AG08396 (cell line): ENCODE measurements around the gene LCE1E.

Source experiments
- DNase-seq: peaks from one replicate; pipeline ENCODE4 v3.0.0; 2012; ENCODE audit warnings: low spot score, mixed read lengths

Gene LCE1E, protein sequence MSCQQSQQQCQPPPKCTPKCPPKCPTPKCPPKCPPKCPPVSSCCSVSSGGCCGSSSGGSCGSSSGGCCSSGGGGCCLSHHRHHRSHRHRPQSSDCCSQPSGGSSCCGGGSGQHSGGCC

DNA sequence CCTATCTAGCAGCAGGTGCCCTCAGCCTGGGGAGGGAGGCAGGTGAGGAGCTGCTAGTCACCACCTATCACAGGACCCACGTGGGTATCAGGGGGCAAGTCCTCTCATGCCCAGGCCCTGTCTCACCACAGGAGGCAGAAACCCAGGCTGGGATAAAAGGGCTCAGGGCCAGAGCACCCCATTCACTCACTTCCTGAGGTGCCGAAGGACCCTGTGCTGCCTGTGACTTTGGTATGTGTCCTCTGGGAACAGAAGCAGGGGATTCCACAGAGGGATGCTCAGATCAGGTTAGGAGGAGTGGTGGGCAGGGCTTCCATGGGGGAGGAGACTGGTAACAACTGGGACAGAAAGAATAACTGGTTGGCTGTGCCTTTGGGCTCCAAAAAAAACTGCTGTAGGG is at the start of gene LCE1E:
LCE1E (plus strand) TSS at position 181 of the 400 bp plus-strand sequence. CDS start 1,043 bp downstream, outside the sequence.
- DNase-seq: no peak

DNA sequence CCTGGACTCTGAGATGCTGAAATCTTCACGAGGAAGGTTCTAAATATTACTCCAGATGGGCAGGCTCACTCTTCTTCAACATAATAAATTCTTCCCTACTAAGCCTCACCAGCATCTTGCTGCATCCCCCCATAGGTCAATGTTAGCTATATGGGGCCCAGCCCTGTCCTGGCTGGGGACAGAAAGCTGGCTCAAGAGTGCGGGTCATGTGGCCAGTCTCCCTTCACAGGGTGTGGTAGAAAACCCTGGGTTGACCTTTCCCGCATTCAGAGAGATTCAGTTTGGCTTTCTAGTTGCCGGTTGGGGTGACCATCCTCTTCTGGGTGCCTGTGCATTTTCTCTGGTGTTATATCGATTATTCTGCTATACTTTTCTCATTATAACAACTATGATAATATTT is 48.1 kb upstream of the LCE1E start:
- DNase-seq: no peak

DNA sequence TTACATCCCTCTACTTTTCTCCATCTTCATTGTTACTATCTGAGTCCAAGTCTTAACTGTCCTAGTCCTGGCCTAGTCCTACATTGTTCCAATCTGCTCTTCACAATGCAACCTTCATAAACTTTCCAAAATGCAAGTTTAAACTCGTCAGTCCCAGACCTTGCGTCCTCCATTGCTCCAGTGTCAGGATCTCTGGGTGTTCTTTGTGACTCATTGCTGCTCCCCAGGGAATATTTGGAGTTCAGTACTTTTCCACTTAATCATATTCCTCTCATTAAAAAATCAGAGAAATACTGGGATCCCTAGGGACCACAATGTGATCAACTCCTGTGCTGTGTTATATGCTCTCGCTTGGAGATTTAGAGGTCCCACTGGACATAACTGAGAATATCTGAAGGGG is 46.2 kb upstream of the LCE1E start:
- DNase-seq: no peak

DNA sequence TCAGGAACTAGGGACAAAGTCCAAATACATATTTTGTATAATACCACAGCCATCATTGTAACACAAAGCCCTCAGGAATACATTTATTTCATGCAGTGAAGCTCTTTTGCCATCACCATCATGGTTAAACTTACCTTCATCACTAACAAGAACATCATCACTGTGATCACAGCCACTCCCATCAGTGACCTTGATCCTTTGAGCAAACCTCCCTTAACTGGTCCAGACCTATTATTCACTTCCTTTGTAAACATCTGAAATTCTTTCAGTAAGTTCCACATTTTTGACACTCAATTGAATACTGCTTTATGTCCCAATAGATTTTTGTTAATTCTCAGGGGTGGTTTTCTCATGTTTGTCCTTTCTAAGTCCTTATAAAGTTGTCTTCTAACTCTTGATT is 44.4 kb upstream of the LCE1E start:
- DNase-seq: no peak

DNA sequence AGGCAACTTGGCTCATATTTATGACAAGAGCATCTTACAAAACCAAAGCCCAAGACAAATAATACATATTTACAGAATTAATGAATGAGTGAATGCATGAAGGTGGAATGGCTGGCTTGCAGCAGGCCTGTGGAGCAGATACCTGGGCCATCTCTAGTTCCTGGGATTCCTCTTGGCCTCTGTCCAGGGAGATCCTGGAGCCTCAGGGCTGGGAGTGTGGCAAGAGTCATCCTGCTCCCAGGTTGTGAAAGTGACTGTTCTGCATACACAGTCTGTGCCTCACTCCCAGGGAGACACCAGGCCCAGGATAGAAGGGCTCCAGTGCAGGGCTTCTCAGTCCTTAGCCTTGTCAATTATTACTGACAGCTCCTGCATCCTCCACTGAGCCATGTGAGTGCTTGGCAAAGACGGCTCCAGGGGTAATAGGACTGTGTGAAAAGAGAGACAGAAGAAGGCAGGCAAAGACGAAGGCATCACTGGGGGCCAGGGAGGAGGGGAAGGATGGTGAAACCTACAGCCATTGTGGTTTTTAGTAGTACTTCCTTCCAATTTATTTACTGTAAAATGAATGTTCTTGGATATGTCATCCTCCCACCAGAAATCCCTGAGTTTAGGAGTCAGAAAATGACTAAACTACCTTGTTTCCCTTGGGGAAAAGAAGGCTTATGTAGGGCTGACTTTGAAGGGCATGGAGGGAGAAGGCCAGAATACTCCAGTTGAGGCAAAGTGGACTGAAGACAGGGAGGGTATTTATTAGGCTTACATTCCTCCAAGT is 42.5 kb upstream of the LCE1E start:
- no peak for DNase-seq

DNA sequence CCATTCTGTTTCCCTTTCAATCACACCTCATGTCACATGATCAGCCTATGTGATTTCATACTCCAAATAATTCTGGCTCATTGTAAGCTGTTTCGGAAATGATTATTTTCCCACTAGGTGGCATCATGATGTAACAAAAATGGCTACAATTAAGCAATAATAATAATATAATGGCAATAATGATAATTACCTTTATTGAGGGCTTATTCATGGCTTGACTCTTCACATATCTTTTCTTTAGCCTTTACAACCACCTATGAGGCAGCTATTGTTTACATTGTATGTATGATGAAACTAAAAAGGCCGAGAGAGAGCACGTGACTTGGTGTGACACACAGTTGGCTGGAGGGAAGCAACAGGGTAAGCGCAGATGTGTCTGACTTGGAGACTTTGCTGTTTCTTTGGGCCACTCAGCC is 40.8 kb upstream of the LCE1E start:
- DNase-seq: peak; percentile 22

DNA sequence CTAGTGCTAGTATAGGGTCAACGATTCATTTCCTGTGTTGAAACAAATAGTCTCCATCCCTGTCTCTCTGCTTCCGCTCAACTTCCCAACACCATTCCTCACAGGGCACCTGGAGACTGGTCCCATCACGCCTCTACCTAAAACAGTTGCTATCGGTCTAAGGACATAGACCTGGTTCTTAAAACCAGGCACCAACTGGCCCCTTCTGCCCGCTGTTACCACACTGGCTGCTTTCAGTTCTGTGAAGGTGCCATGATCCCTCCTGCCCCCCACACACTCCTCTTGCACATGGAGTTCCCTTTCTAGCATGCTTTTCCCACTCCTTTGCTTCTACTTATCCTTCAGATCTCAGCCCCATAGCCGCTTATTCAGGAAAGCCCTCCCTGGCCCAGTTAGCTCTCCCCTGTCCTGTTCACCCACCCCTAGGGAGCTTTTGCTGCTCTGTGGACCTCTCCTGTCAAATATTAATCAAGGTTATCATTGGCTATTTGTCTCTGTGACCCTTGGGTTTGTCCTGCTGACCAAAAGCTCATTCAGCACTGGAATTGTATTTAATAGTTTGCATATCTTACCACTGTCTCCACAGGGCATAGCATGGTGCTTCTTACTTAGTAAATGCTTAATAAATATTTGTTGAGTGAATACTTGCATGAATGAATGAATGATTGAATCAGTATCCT is 40.2 kb upstream of the LCE1E start:
- no peak for DNase-seq

DNA sequence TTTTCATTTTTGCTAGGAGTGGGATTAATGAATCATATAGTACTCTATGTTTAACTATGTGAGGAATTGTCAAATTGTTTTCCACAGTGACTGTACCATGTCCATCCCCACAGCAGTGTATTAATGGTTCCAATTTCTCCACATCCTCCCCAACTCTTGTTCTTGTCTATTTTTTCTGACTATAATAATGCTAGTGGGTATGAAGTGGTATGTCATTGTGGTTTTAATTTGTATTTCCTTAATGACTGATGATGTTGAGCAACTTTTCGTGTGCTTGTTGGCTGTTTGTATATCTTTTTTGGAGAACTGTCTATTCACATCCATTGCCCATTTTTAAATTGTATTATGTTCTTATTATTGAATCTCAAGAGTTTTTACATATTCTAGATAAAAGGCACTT is 38.2 kb upstream of the LCE1E start:
- DNase-seq: no peak

DNA sequence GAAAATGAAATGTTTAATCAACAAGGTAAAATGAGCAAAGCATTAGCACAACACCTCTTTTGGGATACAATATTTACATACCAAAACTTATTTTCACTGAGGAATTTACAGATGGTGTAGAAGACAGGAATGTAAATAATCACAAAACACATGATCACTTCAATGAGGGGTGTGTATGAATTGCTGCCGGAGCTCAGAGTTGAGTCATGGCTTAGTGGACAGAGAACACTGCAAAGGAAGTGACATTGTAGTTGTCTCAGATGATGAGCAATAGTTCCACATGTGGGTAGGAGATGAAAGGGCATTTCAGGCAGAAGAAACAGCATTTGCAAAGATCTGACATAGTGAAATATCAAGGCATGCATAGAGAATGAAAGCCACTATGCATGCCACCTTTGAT is 33.8 kb upstream of the LCE1E start:
- peak; percentile 82 for DNase-seq

DNA sequence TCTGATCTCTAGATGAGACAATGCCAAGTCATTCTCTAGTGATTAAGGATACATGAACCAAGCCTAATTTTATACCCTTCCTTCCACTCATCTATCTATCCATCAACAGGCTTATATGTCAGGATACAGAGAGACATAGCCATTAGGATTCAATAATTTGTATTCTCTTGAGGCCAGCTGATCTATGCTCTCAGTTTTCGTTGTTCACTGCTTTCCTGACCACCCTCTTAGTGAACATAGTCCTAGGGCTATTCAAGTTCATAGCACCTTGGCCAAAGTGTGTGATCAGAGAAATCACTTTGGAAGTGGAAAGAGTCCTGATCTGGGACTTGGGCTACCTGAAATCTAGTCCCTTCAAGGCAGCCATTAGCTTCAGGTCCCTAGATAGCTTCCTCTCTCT is 32.5 kb upstream of the LCE1E start:
- no peak for DNase-seq

DNA sequence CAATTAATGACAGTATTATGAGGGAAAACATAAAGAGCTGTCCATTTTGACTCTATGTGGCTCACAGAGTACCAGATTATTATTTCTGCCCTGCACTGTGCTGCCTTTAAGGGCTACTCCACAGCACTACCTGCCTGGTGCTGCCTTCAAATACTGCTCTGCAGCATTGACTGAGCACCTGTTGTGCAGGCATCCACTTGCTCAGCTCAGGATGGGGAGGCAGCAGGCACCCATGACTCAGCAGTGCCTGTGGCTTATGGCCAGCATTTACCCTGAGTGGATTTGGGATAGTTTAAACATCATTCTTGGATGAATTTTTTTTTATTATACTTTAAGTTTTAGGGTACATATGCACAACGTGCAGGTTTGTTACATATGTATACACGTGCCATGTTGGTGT is 29.2 kb upstream of the LCE1E start:
- peak; percentile 46 for DNase-seq

DNA sequence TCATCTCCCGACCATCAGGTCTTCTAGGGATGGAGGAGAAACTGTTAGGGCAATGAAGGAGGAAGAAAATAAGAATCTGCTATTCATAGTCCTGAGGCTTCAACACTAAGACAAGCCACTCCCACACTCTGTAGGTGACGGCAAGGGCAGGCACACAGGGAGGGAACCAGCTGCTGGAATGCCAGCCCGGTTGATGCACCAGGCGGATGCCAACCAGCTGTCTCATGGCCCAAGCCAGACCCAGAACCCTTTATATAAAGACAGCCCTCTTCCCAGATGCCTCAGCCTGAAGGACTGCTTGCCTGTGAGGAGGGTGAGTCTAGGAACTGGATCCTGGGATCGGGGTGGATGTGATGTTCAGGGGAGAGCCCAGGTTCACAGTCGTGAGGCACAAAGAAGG is 28.3 kb upstream of the LCE1E start, which contains the start of gene KPRP:
KPRP (plus strand) TSS at position 279 of the 400 bp plus-strand sequence. CDS start 1,564 bp downstream, outside the sequence.
- no peak for DNase-seq

DNA sequence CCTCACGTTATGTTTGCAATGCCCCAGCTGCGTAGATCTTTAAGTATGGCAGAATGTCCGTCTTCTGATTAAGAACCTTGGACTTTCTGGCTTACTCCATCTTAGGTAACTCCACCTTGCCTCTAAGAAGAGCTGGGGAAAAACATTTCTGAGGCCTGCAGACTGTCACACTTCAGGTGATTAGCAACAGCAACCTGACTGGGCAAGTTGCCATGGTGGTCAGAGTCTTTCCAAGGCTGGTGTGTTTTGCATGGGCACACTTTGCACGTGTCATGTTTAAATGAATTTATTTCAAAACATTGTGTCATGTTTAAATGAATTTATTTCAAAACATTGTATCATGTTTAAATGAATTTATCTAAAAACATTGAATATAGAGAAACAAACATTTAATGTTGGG is 27.4 kb upstream of the LCE1E start:
- DNase-seq: no peak

DNA sequence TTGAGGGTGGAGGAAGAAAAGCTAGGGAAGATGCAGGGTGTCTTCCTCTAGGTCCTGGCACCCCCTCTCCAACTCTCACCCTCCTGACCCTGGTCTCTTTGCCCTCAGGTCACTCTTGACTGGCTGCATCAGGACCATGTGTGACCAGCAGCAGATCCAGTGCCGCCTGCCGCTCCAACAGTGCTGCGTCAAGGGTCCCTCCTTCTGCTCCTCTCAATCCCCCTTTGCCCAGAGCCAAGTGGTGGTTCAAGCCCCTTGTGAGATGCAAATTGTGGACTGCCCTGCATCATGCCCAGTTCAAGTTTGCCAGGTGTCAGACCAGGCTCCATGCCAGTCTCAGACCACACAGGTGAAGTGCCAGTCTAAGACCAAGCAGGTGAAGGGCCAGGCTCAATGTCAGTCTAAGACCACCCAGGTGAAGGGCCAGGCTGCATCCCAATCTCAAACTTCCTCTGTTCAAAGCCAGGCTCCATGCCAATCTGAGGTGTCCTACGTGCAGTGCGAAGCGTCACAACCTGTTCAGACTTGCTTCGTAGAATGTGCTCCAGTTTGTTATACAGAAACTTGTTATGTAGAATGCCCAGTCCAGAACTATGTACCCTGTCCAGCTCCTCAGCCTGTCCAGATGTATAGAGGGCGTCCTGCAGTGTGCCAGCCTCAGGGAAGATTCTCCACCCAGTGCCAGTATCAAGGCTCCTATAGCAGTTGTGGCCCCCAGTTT is 26.4 kb upstream of the LCE1E start:
- no peak for DNase-seq

DNA sequence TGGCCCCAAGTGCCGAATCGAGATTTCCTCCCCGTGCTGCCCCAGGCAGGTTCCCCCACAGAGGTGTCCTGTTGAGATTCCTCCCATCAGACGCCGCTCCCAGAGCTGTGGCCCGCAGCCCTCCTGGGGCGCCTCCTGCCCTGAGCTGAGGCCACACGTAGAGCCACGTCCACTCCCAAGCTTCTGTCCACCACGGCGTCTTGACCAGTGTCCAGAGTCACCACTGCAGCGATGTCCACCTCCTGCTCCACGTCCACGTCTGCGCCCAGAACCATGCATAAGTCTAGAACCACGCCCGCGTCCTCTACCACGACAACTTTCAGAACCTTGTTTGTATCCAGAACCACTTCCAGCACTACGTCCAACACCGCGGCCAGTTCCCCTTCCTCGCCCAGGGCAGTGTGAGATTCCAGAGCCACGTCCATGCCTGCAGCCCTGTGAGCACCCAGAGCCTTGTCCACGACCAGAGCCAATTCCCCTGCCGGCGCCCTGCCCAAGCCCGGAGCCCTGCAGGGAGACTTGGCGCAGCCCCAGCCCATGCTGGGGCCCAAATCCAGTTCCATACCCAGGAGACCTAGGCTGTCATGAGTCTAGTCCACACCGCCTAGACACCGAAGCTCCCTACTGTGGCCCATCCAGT is 25.4 kb upstream of the LCE1E start:
- no peak for DNase-seq

DNA sequence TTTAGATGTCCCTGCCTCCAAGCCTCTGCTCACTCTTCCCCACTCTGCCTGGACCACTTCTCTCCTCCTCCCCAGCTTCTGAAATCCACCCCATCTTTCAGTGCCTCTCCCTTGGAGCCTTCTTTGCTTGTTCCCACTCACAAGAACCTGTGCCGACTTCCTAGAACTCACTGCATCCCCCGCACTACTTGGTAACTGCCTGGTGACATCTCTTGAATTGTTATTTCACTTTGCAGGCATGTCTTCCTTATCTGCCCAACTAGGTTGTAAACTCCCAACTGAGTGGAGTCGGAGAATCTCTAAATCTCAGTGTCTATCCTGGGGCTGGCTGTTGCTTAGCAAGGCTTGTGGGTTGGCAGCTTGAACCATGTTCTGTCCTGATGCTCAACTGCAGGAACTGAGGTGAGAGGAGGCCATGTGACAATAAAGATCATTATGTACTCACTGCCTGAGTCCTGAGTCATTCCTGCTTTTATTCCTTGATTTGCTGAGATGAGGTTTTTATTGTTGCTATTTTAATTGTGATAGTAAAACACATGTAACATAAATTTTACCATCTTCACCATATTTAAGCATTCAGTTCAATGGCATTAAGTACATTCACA is 24.3 kb upstream of the LCE1E start:
- DNase-seq: no peak

DNA sequence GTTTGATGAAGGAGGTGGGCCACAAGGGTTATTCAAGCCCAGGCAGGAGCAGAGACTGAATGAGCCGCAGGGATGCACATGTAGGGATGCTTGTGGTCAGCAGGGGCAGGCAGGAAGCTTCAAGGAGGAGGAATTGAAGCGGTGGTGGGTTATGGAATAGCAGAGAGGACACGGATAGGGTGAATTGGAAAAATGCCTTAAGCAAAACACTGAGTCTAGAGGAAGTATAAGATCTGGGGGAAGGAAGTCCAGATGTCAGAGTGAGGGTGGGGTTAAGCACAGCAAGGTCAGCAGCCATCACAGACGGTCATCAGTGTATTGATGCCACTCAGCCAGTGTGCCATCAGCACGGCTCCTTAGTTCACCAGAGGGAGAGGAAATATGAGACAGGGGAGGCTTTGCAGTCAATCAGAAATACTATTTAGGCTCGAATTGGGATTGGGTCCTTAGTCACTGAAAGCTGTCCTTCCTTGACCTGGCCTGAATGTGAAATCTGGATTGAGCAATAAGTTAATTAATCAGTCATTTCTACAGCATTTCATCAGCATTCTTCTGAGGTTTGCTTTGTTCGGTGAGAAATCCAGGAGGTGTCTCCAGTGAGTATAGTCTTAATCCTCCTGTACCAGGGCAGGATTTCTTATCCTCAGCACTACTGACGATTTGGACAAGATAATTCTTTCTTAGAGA is 17.1 kb upstream of the LCE1E start:
- DNase-seq: no peak

DNA sequence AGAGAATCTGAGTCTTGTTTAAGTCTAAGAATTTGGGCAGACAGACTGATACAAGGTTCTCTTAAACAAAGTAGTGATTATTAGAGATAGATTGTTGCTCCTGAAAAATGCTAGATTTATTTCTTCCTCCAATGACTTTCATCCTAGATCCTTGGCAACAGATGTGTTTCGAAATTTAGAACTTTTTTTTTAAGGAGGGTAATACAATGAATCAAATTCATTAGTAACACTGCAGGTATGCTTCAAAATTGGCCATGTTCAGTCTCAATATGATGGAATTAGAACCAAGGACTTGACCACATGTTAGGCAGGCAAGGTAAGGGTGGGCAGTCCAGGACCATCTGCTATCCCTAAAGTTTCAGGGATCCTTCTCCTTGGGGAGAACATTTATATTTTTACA is 15.6 kb upstream of the LCE1E start:
- no peak for DNase-seq

DNA sequence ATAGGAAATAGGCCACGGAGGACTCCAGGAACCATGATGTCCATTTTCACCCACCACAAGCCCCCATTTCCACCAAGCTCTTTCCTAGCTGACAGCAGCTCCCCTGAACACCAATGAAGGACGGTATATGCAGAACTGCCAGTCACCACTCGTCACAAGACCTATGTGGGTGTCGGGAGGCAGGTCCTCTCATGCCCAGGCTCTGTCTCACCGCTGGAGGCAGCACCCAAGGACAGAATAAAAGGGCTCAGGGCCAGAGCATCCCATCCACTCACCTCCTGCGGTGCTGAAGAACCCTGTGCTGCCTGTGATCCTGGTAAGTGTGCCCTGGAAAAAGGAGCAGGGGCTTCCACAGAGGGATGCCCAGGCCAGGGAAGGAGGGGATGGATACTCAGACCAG is 11.2 kb upstream of the LCE1E start, which contains the start of gene LCE1F:
LCE1F (plus strand) TSS at position 266 of the 400 bp plus-strand sequence. CDS start 1,232 bp downstream, outside the sequence.
- DNase-seq: no peak

DNA sequence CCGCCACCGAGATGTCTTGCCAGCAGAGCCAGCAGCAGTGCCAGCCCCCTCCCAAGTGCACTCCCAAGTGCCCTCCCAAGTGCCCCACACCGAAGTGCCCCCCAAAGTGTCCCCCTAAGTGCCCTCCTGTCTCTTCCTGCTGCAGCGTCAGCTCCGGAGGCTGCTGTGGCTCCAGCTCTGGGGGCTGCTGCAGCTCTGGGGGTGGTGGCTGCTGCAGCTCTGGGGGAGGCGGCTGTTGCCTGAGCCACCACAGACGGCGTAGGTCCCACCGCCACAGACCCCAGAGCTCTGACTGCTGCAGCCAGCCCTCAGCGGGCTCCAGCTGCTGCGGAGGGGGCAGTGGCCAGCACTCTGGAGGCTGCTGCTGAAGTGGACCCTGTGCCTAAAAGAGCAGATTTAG is 9.7 kb upstream of the LCE1E start:
- DNase-seq: no peak
